HCT116 (cell line): ENCODE data around the gene TRIP10. TPM values are rescaled to one million over a fixed set of nuclear protein-coding genes. Genes with fewer than 3 reads are reported as not detected.

Experiments used
- ATAC-seq: fragments of 200-7000 bp; cut with Tn5 transposase; 2 replicates; pipeline ENCODE4 v1.9.1; 2020; ENCODE audit warnings: mild to moderate bottlenecking, moderate library complexity
- BruUV-seq: library from RNA; stranded (reverse); fragments of 400-500 nt; replicated peaks from 2 replicates; lab custom pipeline; 2021; lab: Mats Ljungman, UMichigan
- CTCF ChIA-PET: fragments of 300-600 bp; sonication (Branson Sonifier 250); formaldehyde crosslinking; loops from one replicate; lab custom pipeline; 2021; ENCODE audit warnings: antibody characterized with exemption; lab: Charles Lee
- POLR2A ChIA-PET: fragments of 300-600, 350-600 bp; sonication (Branson Sonifier 250); formaldehyde crosslinking; loops from one replicate; lab custom pipeline; 2021; ENCODE audit warnings: antibody characterized with exemption; lab: Charles Lee
- RAD21 ChIA-PET, 2 experiments: fragments of 300-600 bp; sonication (Branson Sonifier 250); formaldehyde crosslinking; loops; one replicate each; lab custom pipeline; 2023; ENCODE audit warnings: low total read pairs in 2 of 2; ENCODE audit not compliant: uncharacterized antibody in 2 of 2, unreplicated experiment in 2 of 2, low non-redundant PET in 1 of 2; lab: Charles Lee
- DNase-seq: peaks from one replicate; pipeline ENCODE4 v3.0.0-alpha.2; 2010; ENCODE audit warnings: low read depth, low spot score
- H2AFZ ChIP-seq: fragments of 200-600 bp; shearing (Covaris generic), sonication (generic); 2 replicates; pipeline ENCODE4 v1.6.1; 2017; ENCODE audit warnings: low read depth, mixed run types, mixed read lengths, antibody characterized with exemption, low read length; ENCODE audit not compliant: poor library complexity, severe bottlenecking
- H3K27ac ChIP-seq: 2 replicates; pipeline ENCODE4 v1.5.1; 2012; ENCODE audit warnings: low read depth, low read length
- H3K27me3 ChIP-seq: fragments of 200-600 bp; sonication (generic); 2 replicates; pipeline ENCODE4 v1.6.1; 2016; ENCODE audit warnings: mixed run types, low read length, mixed read lengths; ENCODE audit not compliant: insufficient read depth
- H3K36me3 ChIP-seq, 2 experiments: fragments of 200-500 bp in 1 of 2; fragments of 200-600 bp in 1 of 2; sonication (Bioruptor generic) in 1 of 2; sonication (generic) in 1 of 2; 2 replicates each; pipeline versions ENCODE4 v1.5.1 to v1.6.1; 2014 to 2016; ENCODE audit warnings: low read length in 2 of 2, inconsistent platforms in 1 of 2, mixed read lengths in 1 of 2, mixed run types in 1 of 2; ENCODE audit not compliant: insufficient read depth in 2 of 2, control insufficient read depth in 1 of 2
- H3K4me1 ChIP-seq, 2 experiments: fragments of 200-600 bp in 1 of 2; sonication (generic) in 1 of 2; 2 replicates each; pipeline versions ENCODE4 v1.5.1 to v1.6.1; 2012 to 2017; ENCODE audit warnings: low read length in 2 of 2, inconsistent platforms in 1 of 2, mild to moderate bottlenecking in 1 of 2, mixed read lengths in 1 of 2, mixed run types in 1 of 2, moderate library complexity in 1 of 2; ENCODE audit not compliant: insufficient read depth in 2 of 2, control insufficient read depth in 1 of 2
- H3K4me2 ChIP-seq: fragments of 200-600 bp; sonication (generic); 2 replicates; pipeline ENCODE4 v1.6.1; 2017; ENCODE audit warnings: mixed run types, low read length, mixed read lengths
- H3K4me3 ChIP-seq, 2 experiments: fragments of 200-600 bp in 1 of 2; sonication (generic) in 1 of 2; replicated peaks in 1 of 2; 2 replicates each; pipeline ENCODE4 v1.5.1; 2011 to 2016; ENCODE audit warnings: low read length in 2 of 2, control low read depth in 1 of 2, low read depth in 1 of 2, mild to moderate bottlenecking in 1 of 2, mixed read lengths in 1 of 2, mixed run types in 1 of 2
- H3K79me2 ChIP-seq: fragments of 200-600 bp; sonication (generic); 2 replicates; pipeline ENCODE4 v1.6.1; 2017; ENCODE audit warnings: mild to moderate bottlenecking, mixed run types, low read length, moderate library complexity, mixed read lengths; ENCODE audit not compliant: insufficient read depth
- H3K9ac ChIP-seq: fragments of 200-600 bp; sonication (generic); 2 replicates; pipeline ENCODE4 v1.6.1; 2016; ENCODE audit warnings: low read length, mixed read lengths
- H3K9me2 ChIP-seq: fragments of 200-600 bp; sonication (generic), shearing (Covaris generic); 2 replicates; pipeline ENCODE4 v1.6.1; 2017; ENCODE audit warnings: mixed run types, mild to moderate bottlenecking, moderate library complexity; ENCODE audit not compliant: insufficient read depth
- H3K9me3 ChIP-seq, 2 experiments: fragments of 200-500 bp in 1 of 2; fragments of 200-600 bp in 1 of 2; sonication (Bioruptor generic) in 1 of 2; sonication (generic) in 1 of 2; 2 replicates each; pipeline ENCODE4 v1.6.1; 2014 to 2017; ENCODE audit warnings: low read length in 2 of 2, mixed read lengths in 2 of 2, inconsistent platforms in 1 of 2, low read depth in 1 of 2, mild to moderate bottlenecking in 1 of 2, mixed run types in 1 of 2, moderate library complexity in 1 of 2; ENCODE audit not compliant: control insufficient read depth in 1 of 2, insufficient read depth in 1 of 2
- H4K20me1 ChIP-seq: fragments of 200-600 bp; sonication (generic), shearing (Covaris generic); 2 replicates; pipeline ENCODE4 v1.6.1; 2017; ENCODE audit warnings: mixed run types, mild to moderate bottlenecking, moderate library complexity; ENCODE audit not compliant: insufficient read depth
- CBX3 ChIP-seq: IDR thresholded peaks from 2 replicates; pipeline ENCODE4 v1.6.1; 2012; ENCODE audit warnings: low read depth
- CEBPB ChIP-seq: IDR thresholded peaks from 2 replicates; pipeline ENCODE4 v1.6.1; 2012; ENCODE audit warnings: low read depth
- EGR1 ChIP-seq: IDR thresholded peaks from 2 replicates; pipeline ENCODE4 v1.6.1; 2012; ENCODE audit warnings: low read depth
- ELF1 ChIP-seq: IDR thresholded peaks from 2 replicates; pipeline ENCODE4 v1.6.1; 2012; ENCODE audit warnings: low read depth, borderline replicate concordance
- EZH2 ChIP-seq: fragments of 200-600 bp; sonication (generic); IDR thresholded peaks from 2 replicates; pipeline ENCODE4 v1.6.1; 2017; ENCODE audit warnings: antibody characterized with exemption, mixed run types
- EZH2phosphoT487 ChIP-seq: fragments of 200-600 bp; IDR thresholded peaks from 2 replicates; pipeline ENCODE4 v1.6.1; 2018; ENCODE audit warnings: antibody characterized with exemption, borderline replicate concordance
- POLR2A ChIP-seq: IDR thresholded peaks from 2 replicates; pipeline ENCODE4 v1.7.0; 2011; ENCODE audit warnings: borderline replicate concordance; ENCODE audit not compliant: insufficient read depth, insufficient read length; ENCODE audit errors: extremely low read depth
- POLR2AphosphoS5 ChIP-seq: IDR thresholded peaks from 2 replicates; pipeline ENCODE4 v1.6.1; 2011; ENCODE audit warnings: mild to moderate bottlenecking, low read depth, low read length, moderate library complexity
- RAD21 ChIP-seq: IDR thresholded peaks from 2 replicates; pipeline ENCODE4 v1.6.1; 2012; ENCODE audit warnings: low read depth, mild to moderate bottlenecking
- REST ChIP-seq: IDR thresholded peaks from 2 replicates; pipeline ENCODE4 v1.6.1; 2012; ENCODE audit warnings: low read depth
- SIN3A ChIP-seq: IDR thresholded peaks from 2 replicates; pipeline ENCODE4 v1.6.1; 2012; ENCODE audit warnings: low read depth
- SP1 ChIP-seq: IDR thresholded peaks from 2 replicates; pipeline ENCODE4 v1.6.1; 2012; ENCODE audit warnings: low read depth
- SRF ChIP-seq: IDR thresholded peaks from 2 replicates; pipeline ENCODE4 v1.6.1; 2012; ENCODE audit warnings: low read depth
- TCF7L2 ChIP-seq: IDR thresholded peaks from 2 replicates; pipeline ENCODE4 v1.7.0; 2011; ENCODE audit warnings: borderline replicate concordance, inconsistent platforms; ENCODE audit not compliant: insufficient read depth, insufficient read length; ENCODE audit errors: extremely low read depth
- YY1 ChIP-seq: IDR thresholded peaks from 2 replicates; pipeline ENCODE4 v1.6.1; 2011; ENCODE audit warnings: low read length, low read depth, moderate library complexity, mild to moderate bottlenecking; ENCODE audit not compliant: insufficient replicate concordance; ENCODE audit errors: extremely low read depth
- ZFX ChIP-seq: fragments of 450-650 bp; IDR thresholded peaks from 2 replicates; pipeline ENCODE4 v1.6.1; 2017
- ZNF274 ChIP-seq: fragments of 200-500 bp; sonication (Bioruptor generic); IDR thresholded peaks from 2 replicates; pipeline ENCODE4 v1.6.1; 2014; ENCODE audit warnings: mild to moderate bottlenecking, low read depth, low read length, inconsistent platforms
- intact Hi-C: fragments of 100-400 bp; cut with micrococcal nuclease; formaldehyde crosslinking; loops from 2 replicates; pipeline ENCODE4 v1.10.0; 2022
- total RNA-seq: library from RNA; stranded (reverse); gene quantifications from one replicate; pipeline ENCODE4 v1.2.1, GENCODE V29; 2021; ENCODE audit not compliant: unreplicated experiment
- TF ChIP-seq, protein P1 (sequence below): IDR thresholded peaks from 2 replicates; pipeline ENCODE4 v1.6.1; 2011; ENCODE audit warnings: mild to moderate bottlenecking, low read length, moderate library complexity; ENCODE audit not compliant: insufficient replicate concordance; ENCODE audit errors: extremely low read depth
- TF ChIP-seq, protein P2 (sequence below): IDR thresholded peaks from 2 replicates; pipeline ENCODE4 v1.6.1; 2012

The TRIP10 gene
- total RNA-seq, 1 experiment from 2014 or later = 111 TPM

- DNase-seq (no peak), ATAC-seq (no peak)
- ChIA-PET CTCF (no interaction called here), POLR2A (no interaction called here)
- intact Hi-C loops = no loop called here
- Histone ChIP-seq H3K9me3 (no peaks in the 10 kb centered on the region), H3K36me3 (no peaks in the 10 kb centered on the region), H3K27ac (no peak overlapping the region)
- TF ChIP-seq EZH2phosphoT487 (no peak), ELF1 (no peak), POLR2AphosphoS5 (no peak), REST (no peak), ZNF274 (no peak), YY1 (no peak), EZH2 (no peak), SIN3A (no peak), EGR1 (no peak), CBX3 (no peak), SRF (no peak), RAD21 (no peak), TCF7L2 (no peak), ZFX (no peak), POLR2A (no peak), SP1 (no peak), CEBPB (no peak)
- TF ChIP-seq, protein P1, sequence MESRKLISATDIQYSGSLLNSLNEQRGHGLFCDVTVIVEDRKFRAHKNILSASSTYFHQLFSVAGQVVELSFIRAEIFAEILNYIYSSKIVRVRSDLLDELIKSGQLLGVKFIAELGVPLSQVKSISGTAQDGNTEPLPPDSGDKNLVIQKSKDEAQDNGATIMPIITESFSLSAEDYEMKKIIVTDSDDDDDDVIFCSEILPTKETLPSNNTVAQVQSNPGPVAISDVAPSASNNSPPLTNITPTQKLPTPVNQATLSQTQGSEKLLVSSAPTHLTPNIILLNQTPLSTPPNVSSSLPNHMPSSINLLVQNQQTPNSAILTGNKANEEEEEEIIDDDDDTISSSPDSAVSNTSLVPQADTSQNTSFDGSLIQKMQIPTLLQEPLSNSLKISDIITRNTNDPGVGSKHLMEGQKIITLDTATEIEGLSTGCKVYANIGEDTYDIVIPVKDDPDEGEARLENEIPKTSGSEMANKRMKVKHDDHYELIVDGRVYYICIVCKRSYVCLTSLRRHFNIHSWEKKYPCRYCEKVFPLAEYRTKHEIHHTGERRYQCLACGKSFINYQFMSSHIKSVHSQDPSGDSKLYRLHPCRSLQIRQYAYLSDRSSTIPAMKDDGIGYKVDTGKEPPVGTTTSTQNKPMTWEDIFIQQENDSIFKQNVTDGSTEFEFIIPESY = no peak
- TF ChIP-seq, protein P2, sequence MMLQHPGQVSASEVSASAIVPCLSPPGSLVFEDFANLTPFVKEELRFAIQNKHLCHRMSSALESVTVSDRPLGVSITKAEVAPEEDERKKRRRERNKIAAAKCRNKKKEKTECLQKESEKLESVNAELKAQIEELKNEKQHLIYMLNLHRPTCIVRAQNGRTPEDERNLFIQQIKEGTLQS = no peak
- TF ChIP-seq, all 23 proteins: peak for 0
- H4K20me1 ChIP-seq = no peaks in the 10 kb centered on the region
- no TSS peak for BruUV-seq
- peaks cover 13 to 30% of the 10 kb centered on the region in 2 experiments; a peak in 3 of 4 replicates for H3K4me1 ChIP-seq
- no peaks in the 10 kb centered on the region for H3K27me3 ChIP-seq
- no peak overlapping the region for H3K4me2 ChIP-seq
- H3K9ac ChIP-seq = no peak overlapping the region
- no peaks in the 10 kb centered on the region for H3K79me2 ChIP-seq
- no peak overlapping the region for H2AFZ ChIP-seq
- RAD21 ChIA-PET = no interaction called here
- H3K4me3 ChIP-seq = no peak overlapping the region
- H3K9me2 ChIP-seq = no peaks in the 10 kb centered on the region
These were observed 17.7 kb upstream of the TRIP10 start for GRCh38 chr19:6721773-6722172.
